HepG2 (cell line): ENCODE data around the gene CAD. TPM values are rescaled to one million over a fixed set of nuclear protein-coding genes. Genes with fewer than 3 reads are reported as not detected.

ENCODE experiments used
- ARNTL ChIP-seq: sonication (generic); formaldehyde crosslinking; IDR thresholded peaks from 2 replicates; pipeline ENCODE4 v1.4.0; 2020; ENCODE audit warnings: mild to moderate bottlenecking, missing genetic modification reagents
- ASH2L ChIP-seq: fragments of 300-600, 200-600 bp; sonication (generic); IDR thresholded peaks from 2 replicates; pipeline ENCODE4 v1.7.0; 2017; ENCODE audit warnings: low read depth, mild to moderate bottlenecking, moderate library complexity, mixed read lengths, low read length; ENCODE audit not compliant: insufficient read length
- ATAD3A ChIP-seq: sonication (generic); formaldehyde crosslinking; IDR thresholded peaks from 2 replicates; pipeline ENCODE4 v1.4.0; 2020; ENCODE audit warnings: missing genetic modification reagents
- ATF1 ChIP-seq: IDR thresholded peaks from 2 replicates; pipeline ENCODE4 v1.6.1; 2016; ENCODE audit warnings: mild to moderate bottlenecking, control low read depth
- GABPA ChIP-seq, 2 experiments: IDR thresholded peaks; 2 replicates each; pipeline ENCODE4 v1.6.1; 2011 to 2016; ENCODE audit warnings: low read depth in 2 of 2, low read length in 1 of 2, missing biosample characterization in 1 of 2, missing genetic modification characterization in 1 of 2
- GATAD2A ChIP-seq: IDR thresholded peaks from 2 replicates; pipeline ENCODE4 v1.6.1; 2016
- KDM2A ChIP-seq: sonication (generic); formaldehyde crosslinking; IDR thresholded peaks from 2 replicates; pipeline ENCODE4 v1.4.0; 2020; ENCODE audit warnings: low read depth, missing genetic modification reagents, borderline replicate concordance
- KLF15 ChIP-seq: sonication (generic); formaldehyde crosslinking; IDR thresholded peaks from 2 replicates; pipeline ENCODE4 v1.8.1; 2023; ENCODE audit warnings: borderline replicate concordance, mild to moderate bottlenecking, inconsistent platforms, missing genetic modification reagents, mixed read lengths
- NFKBIZ ChIP-seq: IDR thresholded peaks from 2 replicates; pipeline ENCODE4 v1.6.1; 2018; ENCODE audit warnings: missing genetic modification reagents, missing compliant biosample characterization
- RORA ChIP-seq: sonication (generic); formaldehyde crosslinking; IDR thresholded peaks from 2 replicates; pipeline ENCODE4 v1.5.0; 2020; ENCODE audit warnings: mild to moderate bottlenecking, missing genetic modification reagents, moderate library complexity
- SSRP1 ChIP-seq: IDR thresholded peaks from 2 replicates; pipeline ENCODE4 v1.6.1; 2016; ENCODE audit warnings: control low read depth
- ZC3H13 ChIP-seq: sonication (generic); formaldehyde crosslinking; IDR thresholded peaks from 2 replicates; pipeline ENCODE4 v1.8.1; 2023; ENCODE audit warnings: mild to moderate bottlenecking, missing genetic modification reagents, moderate library complexity
- ZFAT ChIP-seq: sonication (generic); formaldehyde crosslinking; conservative IDR thresholded peaks from 2 replicates; pipeline ENCODE4 v1.8.1; 2023; ENCODE audit warnings: missing genetic modification reagents, inconsistent platforms
- ZNF670 ChIP-seq: sonication (generic); formaldehyde crosslinking; IDR thresholded peaks from 2 replicates; pipeline ENCODE4 v1.8.0; 2022; ENCODE audit warnings: mild to moderate bottlenecking, missing genetic modification reagents, borderline replicate concordance
- ZNF746 ChIP-seq: sonication (generic); formaldehyde crosslinking; IDR thresholded peaks from 2 replicates; pipeline ENCODE4 v1.8.0; 2022; ENCODE audit warnings: mild to moderate bottlenecking, missing genetic modification reagents
- ZNF75D ChIP-seq: sonication (generic); formaldehyde crosslinking; IDR thresholded peaks from 2 replicates; pipeline ENCODE4 v1.8.1; 2023; ENCODE audit warnings: missing genetic modification reagents, mild to moderate bottlenecking, borderline replicate concordance
- ZNF816 ChIP-seq: sonication (generic); formaldehyde crosslinking; IDR thresholded peaks from 2 replicates; pipeline ENCODE4 v1.8.0; 2022; ENCODE audit warnings: missing genetic modification reagents, mild to moderate bottlenecking, borderline replicate concordance
- polyA plus RNA-seq, 8 experiments: library from polyadenylated mRNA; depleted of rRNA in 3 of 8; stranded (reverse) in 7 of 8; unstranded in 1 of 8; fragments of >200 nt; fragmentation: Illumina TruSeq in 4 of 8; extraction: Trizol in 4 of 8; gene quantifications; 2 replicates each; pipeline versions ENCODE4 v1.2.1 to v1.2.3, GENCODE V29; 2011 to 2016; ENCODE audit warnings: low read depth in 4 of 8, missing spikeins in 1 of 8, mixed read lengths in 1 of 8; ENCODE audit not compliant: insufficient read depth in 1 of 8
- total RNA-seq, 5 experiments: library from RNA; depleted of rRNA; stranded (reverse); fragments of >200 nt; fragmentation: Illumina TruSeq; extraction: Trizol; gene quantifications; 2 replicates each; pipeline ENCODE4 v1.2.3, GENCODE V29; 2016; ENCODE audit warnings: low read depth in 1 of 5
- TF ChIP-seq, protein P1 (sequence below): sonication (generic); formaldehyde crosslinking; IDR thresholded peaks from 2 replicates; pipeline ENCODE4 v1.8.0; 2022; ENCODE audit warnings: mild to moderate bottlenecking, missing genetic modification reagents, borderline replicate concordance
- TF ChIP-seq, protein P2 (sequence below): sonication (generic); formaldehyde crosslinking; IDR thresholded peaks from 2 replicates; pipeline ENCODE4 v1.4.0; 2020; ENCODE audit warnings: missing genetic modification reagents
- TF ChIP-seq, protein P3 (sequence below): sonication (generic); formaldehyde crosslinking; IDR thresholded peaks from 2 replicates; pipeline ENCODE4 v1.5.0; 2020; ENCODE audit warnings: mild to moderate bottlenecking, missing genetic modification reagents, moderate library complexity
- TF ChIP-seq, protein P4 (sequence below): sonication (generic); formaldehyde crosslinking; IDR thresholded peaks from 2 replicates; pipeline ENCODE4 v1.8.1; 2023; ENCODE audit warnings: mild to moderate bottlenecking, missing genetic modification reagents
- TF ChIP-seq, protein P5 (sequence below): sonication (generic); formaldehyde crosslinking; IDR thresholded peaks from 2 replicates; pipeline ENCODE4 v1.4.0; 2020; ENCODE audit warnings: mild to moderate bottlenecking, missing genetic modification reagents

CAD gene
- total and polyA plus RNA-seq, 2 of the 13 experiments (the other 11 are each of a cell fraction or from before 2014, with no cell fraction given) = 21.7 to 37.0 TPM

DNA sequence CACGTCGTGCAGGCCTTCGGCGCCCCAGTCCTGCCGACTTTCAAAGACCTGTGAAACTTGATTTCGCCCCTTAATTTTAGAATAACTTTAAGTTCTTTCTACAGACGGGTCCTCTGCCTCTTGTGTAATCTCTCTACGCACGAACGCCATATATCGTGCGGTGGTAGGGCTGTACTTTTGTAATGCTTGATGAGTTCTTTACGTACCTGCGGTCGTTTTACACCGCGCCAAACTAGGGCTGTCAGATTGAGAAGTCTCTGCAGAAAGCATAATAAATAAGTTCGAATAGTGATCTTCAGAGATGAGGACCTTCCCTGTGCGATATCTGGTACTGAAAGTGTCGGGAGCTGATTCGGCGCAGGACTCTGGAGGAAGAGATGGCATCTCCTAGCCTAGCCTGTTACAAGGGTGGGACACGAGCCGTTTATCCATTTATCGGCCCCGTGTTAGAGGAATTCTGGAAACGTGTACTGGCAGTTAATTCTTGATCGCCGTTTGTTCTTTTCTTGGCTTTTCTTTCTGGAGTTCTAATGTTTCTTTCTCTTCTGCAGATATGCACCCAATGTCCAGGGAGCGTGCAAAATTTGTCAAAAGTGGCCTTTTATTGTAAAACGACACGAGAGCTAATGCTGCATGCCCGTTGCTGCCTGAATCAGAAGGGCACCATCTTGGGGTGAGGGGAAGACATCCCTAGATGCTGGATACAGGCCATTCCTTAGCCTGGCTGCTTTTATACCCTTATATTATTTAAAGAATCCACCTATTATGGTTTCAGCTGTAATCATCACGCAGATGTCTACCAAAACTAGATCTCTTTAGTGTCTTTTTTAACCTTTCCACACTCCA is 4.3 kb upstream of the CAD start (continued):
- TF ChIP-seq, protein P1, sequence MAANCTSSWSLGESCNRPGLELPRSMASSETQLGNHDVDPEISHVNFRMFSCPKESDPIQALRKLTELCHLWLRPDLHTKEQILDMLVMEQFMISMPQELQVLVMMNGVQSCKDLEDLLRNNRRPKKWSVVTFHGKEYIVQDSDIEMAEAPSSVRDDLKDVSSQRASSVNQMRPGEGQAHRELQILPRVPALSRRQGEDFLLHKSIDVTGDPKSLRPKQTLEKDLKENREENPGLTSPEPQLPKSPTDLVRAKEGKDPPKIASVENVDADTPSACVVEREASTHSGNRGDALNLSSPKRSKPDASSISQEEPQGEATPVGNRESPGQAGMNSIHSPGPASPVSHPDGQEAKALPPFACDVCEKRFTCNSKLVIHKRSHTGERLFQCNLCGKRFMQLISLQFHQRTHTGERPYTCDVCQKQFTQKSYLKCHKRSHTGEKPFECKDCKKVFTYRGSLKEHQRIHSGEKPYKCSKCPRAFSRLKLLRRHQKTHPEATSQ = peak; percentile 60; the same call in 1 of the 2 replicates
- TF ChIP-seq NFKBIZ (CRISPR knock-in tag) (no peak), KLF15 (CRISPR knock-in tag) (peak; percentile 26; the same call in 1 of the 2 replicates), ZC3H13 (CRISPR knock-in tag) (no peak), GATAD2A (0 out of 2 replicates have a peak, but pooled peaks have one; percentile 9), ASH2L (peak; percentile 40), KDM2A (no peak), ZNF670 (CRISPR knock-in tag) (no peak), RORA (no peak), ZFAT (CRISPR knock-in tag) (peak; percentile 90; the same call in 1 of the 2 replicates), ZNF816 (peak; percentile 8; the same call in 1 of the 2 replicates), ATAD3A (CRISPR knock-in tag) (no peak), ZNF746 (no peak), ATF1 (no peak), GABPA (IDR thresholded peaks at IDR 0.05; ENCODE audit: low read depth, low read length) (no peak), GABPA (CRISPR knock-in tag; IDR thresholded peaks at IDR 0.05; ENCODE audit: low read depth) (no peak), ZNF75D (CRISPR knock-in tag) (no peak), ARNTL (CRISPR knock-in tag) (no peak; the same call in 1 of the 2 replicates), SSRP1 (CRISPR knock-in tag) (peak; percentile 45; the same call in 1 of the 2 replicates)
- TF ChIP-seq, protein P2, sequence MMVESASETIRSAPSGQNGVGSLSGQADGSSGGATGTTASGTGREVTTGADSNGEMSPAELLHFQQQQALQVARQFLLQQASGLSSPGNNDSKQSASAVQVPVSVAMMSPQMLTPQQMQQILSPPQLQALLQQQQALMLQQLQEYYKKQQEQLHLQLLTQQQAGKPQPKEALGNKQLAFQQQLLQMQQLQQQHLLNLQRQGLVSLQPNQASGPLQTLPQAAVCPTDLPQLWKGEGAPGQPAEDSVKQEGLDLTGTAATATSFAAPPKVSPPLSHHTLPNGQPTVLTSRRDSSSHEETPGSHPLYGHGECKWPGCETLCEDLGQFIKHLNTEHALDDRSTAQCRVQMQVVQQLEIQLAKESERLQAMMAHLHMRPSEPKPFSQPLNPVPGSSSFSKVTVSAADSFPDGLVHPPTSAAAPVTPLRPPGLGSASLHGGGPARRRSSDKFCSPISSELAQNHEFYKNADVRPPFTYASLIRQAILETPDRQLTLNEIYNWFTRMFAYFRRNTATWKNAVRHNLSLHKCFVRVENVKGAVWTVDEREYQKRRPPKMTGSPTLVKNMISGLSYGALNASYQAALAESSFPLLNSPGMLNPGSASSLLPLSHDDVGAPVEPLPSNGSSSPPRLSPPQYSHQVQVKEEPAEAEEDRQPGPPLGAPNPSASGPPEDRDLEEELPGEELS (CRISPR knock-in tag) = no peak
- TF ChIP-seq, protein P3, sequence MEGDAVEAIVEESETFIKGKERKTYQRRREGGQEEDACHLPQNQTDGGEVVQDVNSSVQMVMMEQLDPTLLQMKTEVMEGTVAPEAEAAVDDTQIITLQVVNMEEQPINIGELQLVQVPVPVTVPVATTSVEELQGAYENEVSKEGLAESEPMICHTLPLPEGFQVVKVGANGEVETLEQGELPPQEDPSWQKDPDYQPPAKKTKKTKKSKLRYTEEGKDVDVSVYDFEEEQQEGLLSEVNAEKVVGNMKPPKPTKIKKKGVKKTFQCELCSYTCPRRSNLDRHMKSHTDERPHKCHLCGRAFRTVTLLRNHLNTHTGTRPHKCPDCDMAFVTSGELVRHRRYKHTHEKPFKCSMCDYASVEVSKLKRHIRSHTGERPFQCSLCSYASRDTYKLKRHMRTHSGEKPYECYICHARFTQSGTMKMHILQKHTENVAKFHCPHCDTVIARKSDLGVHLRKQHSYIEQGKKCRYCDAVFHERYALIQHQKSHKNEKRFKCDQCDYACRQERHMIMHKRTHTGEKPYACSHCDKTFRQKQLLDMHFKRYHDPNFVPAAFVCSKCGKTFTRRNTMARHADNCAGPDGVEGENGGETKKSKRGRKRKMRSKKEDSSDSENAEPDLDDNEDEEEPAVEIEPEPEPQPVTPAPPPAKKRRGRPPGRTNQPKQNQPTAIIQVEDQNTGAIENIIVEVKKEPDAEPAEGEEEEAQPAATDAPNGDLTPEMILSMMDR = 0 out of 2 replicates have a peak, but pooled peaks have one; percentile 7
- TF ChIP-seq, protein P4, sequence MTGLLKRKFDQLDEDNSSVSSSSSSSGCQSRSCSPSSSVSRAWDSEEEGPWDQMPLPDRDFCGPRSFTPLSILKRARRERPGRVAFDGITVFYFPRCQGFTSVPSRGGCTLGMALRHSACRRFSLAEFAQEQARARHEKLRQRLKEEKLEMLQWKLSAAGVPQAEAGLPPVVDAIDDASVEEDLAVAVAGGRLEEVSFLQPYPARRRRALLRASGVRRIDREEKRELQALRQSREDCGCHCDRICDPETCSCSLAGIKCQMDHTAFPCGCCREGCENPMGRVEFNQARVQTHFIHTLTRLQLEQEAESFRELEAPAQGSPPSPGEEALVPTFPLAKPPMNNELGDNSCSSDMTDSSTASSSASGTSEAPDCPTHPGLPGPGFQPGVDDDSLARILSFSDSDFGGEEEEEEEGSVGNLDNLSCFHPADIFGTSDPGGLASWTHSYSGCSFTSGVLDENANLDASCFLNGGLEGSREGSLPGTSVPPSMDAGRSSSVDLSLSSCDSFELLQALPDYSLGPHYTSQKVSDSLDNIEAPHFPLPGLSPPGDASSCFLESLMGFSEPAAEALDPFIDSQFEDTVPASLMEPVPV (CRISPR knock-in tag) = peak; percentile 2; the same call in 1 of the 2 replicates
- TF ChIP-seq, protein P5, sequence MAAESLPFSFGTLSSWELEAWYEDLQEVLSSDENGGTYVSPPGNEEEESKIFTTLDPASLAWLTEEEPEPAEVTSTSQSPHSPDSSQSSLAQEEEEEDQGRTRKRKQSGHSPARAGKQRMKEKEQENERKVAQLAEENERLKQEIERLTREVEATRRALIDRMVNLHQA (CRISPR knock-in tag) = 0 out of 2 replicates have a peak, but pooled peaks have one; percentile 17
